HepG2 (cell line): ENCODE results near the gene PRDX3. TPM values are rescaled to one million over a fixed set of nuclear protein-coding genes. Genes with fewer than 3 reads are reported as not detected.
A peak's percentile ranks its signal among the peaks of the same experiment; 100 is the strongest.

Source experiments
- FOXM1 ChIP-seq: sonication (generic); formaldehyde crosslinking; IDR thresholded peaks from 2 replicates; pipeline ENCODE4 v1.5.0; 2020; ENCODE audit warnings: missing genetic modification reagents
- HNF1A ChIP-seq, 2 experiments: sonication (generic) in 1 of 2; formaldehyde crosslinking in 1 of 2; IDR thresholded peaks; 2 replicates each; pipeline versions ENCODE4 v1.4.0 to v1.6.1; 2016 to 2020; ENCODE audit warnings: borderline replicate concordance in 1 of 2, low read depth in 1 of 2, mild to moderate bottlenecking in 1 of 2, missing genetic modification reagents in 1 of 2
- IRF9 ChIP-seq: sonication (generic); formaldehyde crosslinking; IDR thresholded peaks from 2 replicates; pipeline ENCODE4 v1.8.0; 2022; ENCODE audit warnings: missing genetic modification reagents, mild to moderate bottlenecking, borderline replicate concordance
- SP5 ChIP-seq: IDR thresholded peaks from 2 replicates; pipeline ENCODE4 v1.6.1; 2016; ENCODE audit warnings: low read depth, borderline replicate concordance
- TEAD2 ChIP-seq: sonication (generic); formaldehyde crosslinking; IDR thresholded peaks from 2 replicates; pipeline ENCODE4 v1.9.0; 2021; ENCODE audit warnings: missing genetic modification reagents
- UBTF ChIP-seq: sonication (generic); formaldehyde crosslinking; IDR thresholded peaks from 2 replicates; pipeline ENCODE4 v1.4.0; 2020; ENCODE audit warnings: mild to moderate bottlenecking, missing genetic modification reagents
- ZKSCAN1 ChIP-seq: fragments of 150-350 bp; IDR thresholded peaks from 2 replicates; pipeline ENCODE4 v1.6.1; 2014; ENCODE audit warnings: low read length
- ZNF550 ChIP-seq: sonication (generic); formaldehyde crosslinking; IDR thresholded peaks from 2 replicates; pipeline ENCODE4 v1.4.0; 2020; ENCODE audit warnings: mild to moderate bottlenecking, missing genetic modification reagents, borderline replicate concordance
- ZNF598 ChIP-seq: sonication (generic); formaldehyde crosslinking; IDR thresholded peaks from 2 replicates; pipeline ENCODE4 v1.5.1; 2020; ENCODE audit warnings: mild to moderate bottlenecking, missing genetic modification reagents, borderline replicate concordance
- ZNF709 ChIP-seq: sonication (generic); formaldehyde crosslinking; IDR thresholded peaks from 2 replicates; pipeline ENCODE4 v1.5.0; 2020; ENCODE audit warnings: mild to moderate bottlenecking, missing genetic modification reagents
- polyA plus RNA-seq, 8 experiments: library from polyadenylated mRNA; depleted of rRNA in 3 of 8; stranded (reverse) in 7 of 8; unstranded in 1 of 8; fragments of >200 nt; fragmentation: Illumina TruSeq in 4 of 8; extraction: Trizol in 4 of 8; gene quantifications; 2 replicates each; pipeline versions ENCODE4 v1.2.1 to v1.2.3, GENCODE V29; 2011 to 2016; ENCODE audit warnings: low read depth in 4 of 8, missing spikeins in 1 of 8, mixed read lengths in 1 of 8; ENCODE audit not compliant: insufficient read depth in 1 of 8
- total RNA-seq, 5 experiments: library from RNA; depleted of rRNA; stranded (reverse); fragments of >200 nt; fragmentation: Illumina TruSeq; extraction: Trizol; gene quantifications; 2 replicates each; pipeline ENCODE4 v1.2.3, GENCODE V29; 2016; ENCODE audit warnings: low read depth in 1 of 5

PRDX3 gene
- total and polyA plus RNA-seq, 2 of the 13 experiments (the other 11 are each of a cell fraction or from before 2014, with no cell fraction given) = 407 to 565 TPM

- peak; percentile 68 for TF ChIP-seq HNF1A (IDR thresholded peaks at IDR 0.05; ENCODE audit: low read depth)
- peak; percentile 50; the same call in 1 of the 2 replicates for TF ChIP-seq HNF1A (CRISPR knock-in tag; IDR thresholded peaks at IDR 0.05; ENCODE audit: borderline replicate concordance)
- TF ChIP-seq ZNF598 (CRISPR knock-in tag) = 0 out of 2 replicates have a peak, but pooled peaks have one; percentile 25
- TF ChIP-seq ZNF709 (CRISPR knock-in tag) = no peak
- TF ChIP-seq UBTF (CRISPR knock-in tag) = peak; percentile 26; the same call in 1 of the 2 replicates
- TF ChIP-seq ZNF550 = no peak
- no peak for TF ChIP-seq ZKSCAN1
- peak; percentile 79 for TF ChIP-seq SP5 (CRISPR knock-in tag)
- no peak for TF ChIP-seq TEAD2 (CRISPR knock-in tag)
- TF ChIP-seq FOXM1 (CRISPR knock-in tag) = no peak
- TF ChIP-seq IRF9 (CRISPR knock-in tag) = peak; percentile 49; the same call in 1 of the 2 replicates
These were observed 27.4 kb upstream of the PRDX3 start (continued) for GRCh38 chr10:119205894-119206602.
